Measurements from ENCODE around the gene WDR54. TPM values are rescaled to one million over a fixed set of nuclear protein-coding genes. Genes with fewer than 3 reads are reported as not detected.
A peak's percentile ranks its signal among the peaks of the same experiment; 100 is the strongest.

The WDR54 gene
- total and polyA plus RNA-seq, 2 donors (not counting 3 experiments of a cell fraction or from before 2014, with no cell fraction given) = 21.7 to 46.3 TPM

DNA sequence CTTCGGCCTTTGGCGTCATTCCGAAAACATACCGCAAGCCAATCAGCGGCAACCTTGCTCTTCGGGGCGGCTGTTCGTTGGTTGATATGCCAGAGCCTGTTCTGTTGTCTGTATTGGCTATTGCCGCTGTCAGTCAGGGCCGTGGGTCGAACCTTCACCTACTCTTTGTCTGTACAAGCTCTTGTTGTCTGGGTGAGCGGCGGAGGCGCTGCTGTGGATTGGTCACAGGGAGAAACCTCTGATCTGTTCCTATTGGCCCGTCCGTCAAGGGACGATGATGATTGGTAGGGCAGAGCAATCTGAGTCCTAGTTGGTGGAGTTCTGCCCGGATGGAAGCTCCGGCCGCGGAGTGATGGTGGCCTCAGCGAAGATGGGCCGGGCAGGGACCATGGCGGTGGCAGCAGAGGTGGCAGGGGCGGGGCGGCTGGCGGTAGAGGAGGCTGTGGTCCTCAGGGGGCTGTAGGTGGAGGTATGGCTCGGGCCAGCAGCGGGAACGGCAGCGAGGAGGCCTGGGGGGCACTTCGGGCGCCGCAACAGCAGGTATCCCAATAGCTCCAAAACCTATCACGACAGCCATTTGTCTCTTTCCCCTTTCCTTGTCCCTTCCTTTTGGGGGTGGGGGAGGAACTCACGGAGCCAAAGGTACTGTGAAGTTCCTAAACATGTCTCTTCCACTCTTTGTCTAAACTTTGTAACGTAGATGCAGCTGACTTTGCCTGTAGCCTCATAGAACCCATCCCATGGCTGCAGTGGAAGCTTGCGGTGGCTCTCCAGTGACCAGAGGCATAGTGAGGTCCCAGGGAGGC lies 36.8 kb downstream of the WDR54 start, which contains the start of gene WBP1:
WBP1 (plus strand) TSS at position 307 of the 806 bp plus-strand sequence; CDS start at position 472, 165 bp downstream.
- Histone ChIP-seq H3K9ac (replicated peaks; ENCODE audit: extremely low read depth, insufficient read depth, low read length) (peak within 1 kb of the TSS; percentile 74), H3K36me3 (ENCODE audit: control insufficient read depth in 2 of 2, extremely low read depth in 1 of 2, insufficient read depth in 2 of 2, low read length in 2 of 2) (peaks cover 0 to 12% of the 10 kb centered on the region in 2 experiments), H4K20me1 (replicated peaks; ENCODE audit: control insufficient read depth, extremely low read depth, insufficient read depth, low read length) (no peaks in the 10 kb centered on the region), H3K79me2 (ENCODE audit: control insufficient read depth, insufficient read depth, low read length) (peaks cover 6% of the 10 kb centered on the region), H3K4me1 (ENCODE audit: control insufficient read depth, extremely low read depth, insufficient read depth, low read length) (peaks cover 22% of the 10 kb centered on the region), H3K27me3 (ENCODE audit: control insufficient read depth in 2 of 2, insufficient read depth in 2 of 2, low read length in 2 of 2) (peaks cover 0 to under 1% of the 10 kb centered on the region in 2 experiments), H3K4me3 (replicated peaks in 1 of 3; ENCODE audit: insufficient read depth in 1 of 3, low read depth in 1 of 3, low read length in 3 of 3) (peak within 1 kb of the TSS; percentile 80 to 87 (median 82)), H3K27ac (ENCODE audit: insufficient read depth, low read depth, low read length) (peak within 1 kb of the TSS; percentile 51), H2AFZ (ENCODE audit: low read depth, low read length) (peak within 1 kb of the TSS; percentile 77), H3K9me1 (replicated peaks; ENCODE audit: control insufficient read depth, extremely low read depth, insufficient read depth, low read length) (no peaks in the 10 kb centered on the region), H3K9me3 (replicated peaks; ENCODE audit: control insufficient read depth, insufficient read depth, low read length) (no peaks in the 10 kb centered on the region), H3K4me2 (ENCODE audit: insufficient read depth, low read length) (peak within 1 kb of the TSS; percentile 84)
- TSS peak; percentile 18 for BruUV-seq (replicated peaks)
- DNase-seq (ENCODE audit: low read depth, low spot score) (peak; percentile 100), FAIRE-seq (peak; percentile 100)
- dilution Hi-C loops (cut with MboI; ENCODE audit: extremely low pct_ligation_motif_present, low sequenced_read_pairs) (no loop called here), intact Hi-C loops (cut with micrococcal nuclease) (loop anchor here (1.0 kb wide), 2 partner anchors 24 to 71 kb away; partner anchors contain the start of genes AUP1, CCDC142 and HTRA2)
- ChIA-PET CTCF (interaction anchor here (0.7 to 2.3 kb wide), 9 partner anchors 10 to 124 kb away, joined by 3 to 7 read pairs (median 3); partner anchors contain the start of genes CCDC142, LBX2 and TTC31), POLR2A (interaction anchor here (0.6 to 1.3 kb wide), 6 partner anchors 10 to 72 kb away, joined by 3 to 5 read pairs (median 4); partner anchors contain the start of gene HTRA2)
- no peak for TF ChIP-seq MYC (IDR thresholded peaks at IDR 0.05; ENCODE audit: low read depth, low read length)
- TF ChIP-seq, protein P1, sequence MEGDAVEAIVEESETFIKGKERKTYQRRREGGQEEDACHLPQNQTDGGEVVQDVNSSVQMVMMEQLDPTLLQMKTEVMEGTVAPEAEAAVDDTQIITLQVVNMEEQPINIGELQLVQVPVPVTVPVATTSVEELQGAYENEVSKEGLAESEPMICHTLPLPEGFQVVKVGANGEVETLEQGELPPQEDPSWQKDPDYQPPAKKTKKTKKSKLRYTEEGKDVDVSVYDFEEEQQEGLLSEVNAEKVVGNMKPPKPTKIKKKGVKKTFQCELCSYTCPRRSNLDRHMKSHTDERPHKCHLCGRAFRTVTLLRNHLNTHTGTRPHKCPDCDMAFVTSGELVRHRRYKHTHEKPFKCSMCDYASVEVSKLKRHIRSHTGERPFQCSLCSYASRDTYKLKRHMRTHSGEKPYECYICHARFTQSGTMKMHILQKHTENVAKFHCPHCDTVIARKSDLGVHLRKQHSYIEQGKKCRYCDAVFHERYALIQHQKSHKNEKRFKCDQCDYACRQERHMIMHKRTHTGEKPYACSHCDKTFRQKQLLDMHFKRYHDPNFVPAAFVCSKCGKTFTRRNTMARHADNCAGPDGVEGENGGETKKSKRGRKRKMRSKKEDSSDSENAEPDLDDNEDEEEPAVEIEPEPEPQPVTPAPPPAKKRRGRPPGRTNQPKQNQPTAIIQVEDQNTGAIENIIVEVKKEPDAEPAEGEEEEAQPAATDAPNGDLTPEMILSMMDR (IDR thresholded peaks at IDR 0.05; ENCODE audit: extremely low read depth in 1 of 2, insufficient read depth in 1 of 2, low read depth in 1 of 2, low read length in 2 of 2) = no peak
- TF ChIP-seq, protein P2, sequence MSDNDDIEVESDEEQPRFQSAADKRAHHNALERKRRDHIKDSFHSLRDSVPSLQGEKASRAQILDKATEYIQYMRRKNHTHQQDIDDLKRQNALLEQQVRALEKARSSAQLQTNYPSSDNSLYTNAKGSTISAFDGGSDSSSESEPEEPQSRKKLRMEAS (IDR thresholded peaks at IDR 0.05; ENCODE audit: insufficient read depth, insufficient read length) = no peak
- TF ChIP-seq EZH2 (IDR thresholded peaks at IDR 0.05; ENCODE audit: borderline replicate concordance, low read depth, low read length, severe bottlenecking) = peak; percentile 87
- TF ChIP-seq POLR2AphosphoS5 (IDR thresholded peaks at IDR 0.05; ENCODE audit: insufficient read depth, low read depth, low read length) = no peak
- TF ChIP-seq GATA2 (IDR thresholded peaks at IDR 0.05; ENCODE audit: insufficient read depth, insufficient read length, low read depth, low read length) = no peak
- peak; percentile 66 for TF ChIP-seq POLR2A (IDR thresholded peaks at IDR 0.05; ENCODE audit: low read depth, low read length)
- TF ChIP-seq JUN (IDR thresholded peaks at IDR 0.05; ENCODE audit: borderline replicate concordance, insufficient read depth, insufficient read length, low read depth) = no peak
- no peak for TF ChIP-seq FOS (IDR thresholded peaks at IDR 0.05; ENCODE audit: borderline replicate concordance, insufficient read depth, low read length)
